A673 (cell line): ENCODE measurements around the gene GRB7. TPM values are rescaled to one million over a fixed set of nuclear protein-coding genes. Genes with fewer than 3 reads are reported as not detected.

Source experiments
- BruUV-seq: library from RNA; stranded (reverse); fragments of 400-500 nt; replicated peaks from 2 replicates; lab custom pipeline; 2021; lab: Mats Ljungman, UMichigan
- CTCF ChIA-PET: fragments of 300-600 bp; sonication (Branson Sonifier 250); formaldehyde crosslinking; loops from one replicate; lab custom pipeline; 2022; ENCODE audit warnings: antibody characterized with exemption; lab: Charles Lee
- POLR2A ChIA-PET: fragments of 300-600 bp; sonication (Branson Sonifier 250); formaldehyde crosslinking; loops from one replicate; lab custom pipeline; 2022; ENCODE audit warnings: antibody characterized with exemption; ENCODE audit not compliant: low non-redundant PET; lab: Charles Lee
- DNase-seq: peaks from one replicate; pipeline ENCODE4 v3.0.0-alpha.2; 2015; ENCODE audit warnings: low spot score
- H3K27ac ChIP-seq: fragments of 200-600 bp; sonication (generic); 2 replicates; pipeline ENCODE4 v1.5.1; 2016; ENCODE audit warnings: mixed run types, low read depth, mild to moderate bottlenecking, mixed read lengths, antibody characterized with exemption, low read length; ENCODE audit not compliant: poor library complexity, severe bottlenecking
- H3K27me3 ChIP-seq: fragments of 200-600 bp; sonication (generic); replicated peaks from 2 replicates; pipeline ENCODE4 v1.6.1; 2017; ENCODE audit warnings: mixed run types, low read depth, mild to moderate bottlenecking, mixed read lengths, antibody characterized with exemption, low read length; ENCODE audit not compliant: insufficient read depth, poor library complexity
- H3K36me3 ChIP-seq: fragments of 200-600 bp; sonication (generic); 2 replicates; pipeline ENCODE4 v1.6.1; 2016; ENCODE audit warnings: mixed run types, mild to moderate bottlenecking, mixed read lengths, antibody characterized with exemption, low read length; ENCODE audit not compliant: insufficient read depth, poor library complexity, severe bottlenecking
- H3K4me1 ChIP-seq: fragments of 200-600 bp; sonication (generic); 2 replicates; pipeline ENCODE4 v1.6.1; 2017; ENCODE audit warnings: mixed run types, mild to moderate bottlenecking, mixed read lengths, antibody characterized with exemption, low read length; ENCODE audit not compliant: insufficient read depth, poor library complexity, severe bottlenecking
- H3K4me3 ChIP-seq: fragments of 200-600 bp; sonication (generic); 2 replicates; pipeline ENCODE4 v1.5.1; 2016; ENCODE audit warnings: low read depth, mixed run types, mild to moderate bottlenecking, mixed read lengths, low read length; ENCODE audit not compliant: poor library complexity, severe bottlenecking
- H3K9me3 ChIP-seq: fragments of 200-600 bp; sonication (generic); 2 replicates; pipeline ENCODE4 v1.6.1; 2016; ENCODE audit warnings: mixed run types, low read depth, mild to moderate bottlenecking, mixed read lengths, antibody characterized with exemption, low read length; ENCODE audit not compliant: poor library complexity, severe bottlenecking
- CTCF ChIP-seq: fragments of 300-800, 200-600 bp; sonication (generic); conservative IDR thresholded peaks from 2 replicates; pipeline ENCODE4 v1.5.1; 2017; ENCODE audit warnings: low read depth, mild to moderate bottlenecking, antibody characterized with exemption, low read length, moderate library complexity, mixed read lengths
- EZH2 ChIP-seq: fragments of 200-600 bp; sonication (generic); IDR thresholded peaks from 2 replicates; pipeline ENCODE4 v1.6.1; 2017; ENCODE audit warnings: borderline replicate concordance, low read depth, mild to moderate bottlenecking, mixed read lengths, antibody characterized with exemption, low read length; ENCODE audit not compliant: poor library complexity, severe bottlenecking
- intact Hi-C: fragments of 100-400 bp; cut with micrococcal nuclease; formaldehyde crosslinking; loops from one replicate; pipeline ENCODE4 v1.10.0; 2022; ENCODE audit not compliant: unreplicated experiment
- total RNA-seq: library from RNA; stranded (reverse); gene quantifications from 2 replicates; pipeline ENCODE4 v1.2.3, GENCODE V29; 2021

GRB7 gene
- total RNA-seq, 1 experiment from 2014 or later: 0.62 TPM

- POLR2A ChIA-PET: no interaction called here
- BruUV-seq: no TSS peak
- no peak overlapping the region for H3K4me3 ChIP-seq
- H3K9me3 ChIP-seq: no peaks in the 10 kb centered on the region
- H3K27me3 ChIP-seq: no peaks in the 10 kb centered on the region
- TF ChIP-seq EZH2 (no peak), CTCF (no peak)
- DNase-seq: no peak
- CTCF ChIA-PET: no interaction called here
- H3K36me3 ChIP-seq: no peaks in the 10 kb centered on the region
- no peaks in the 10 kb centered on the region for H3K4me1 ChIP-seq
- H3K27ac ChIP-seq: no peak overlapping the region
- intact Hi-C loops: no loop called here
Measured at GRCh38 chr17:39781861-39782213, 44.1 kb downstream of the GRB7 start.

GRCh38 chr17:39782481-39782880 lies 44.7 kb downstream of the GRB7 start:
- Histone ChIP-seq H3K4me3 (no peak overlapping the region), H3K36me3 (no peaks in the 10 kb centered on the region), H3K9me3 (no peaks in the 10 kb centered on the region), H3K27me3 (no peaks in the 10 kb centered on the region), H3K4me1 (no peaks in the 10 kb centered on the region), H3K27ac (no peak overlapping the region)
- TF ChIP-seq CTCF (no peak), EZH2 (no peak)
- DNase-seq: peak; percentile 7
- ChIA-PET POLR2A (no interaction called here), CTCF (interaction anchor here (0.5 kb wide), 1 partner anchor 179 kb away, joined by 6 read pairs; no protein-coding TSS in a partner anchor)
- intact Hi-C loops: no loop called here
- BruUV-seq: no TSS peak

GRCh38 chr17:39782980-39783379 lies 45.2 kb downstream of the GRB7 start:
- no peak for DNase-seq
- Histone ChIP-seq H3K9me3 (no peaks in the 10 kb centered on the region), H3K4me3 (no peak overlapping the region), H3K36me3 (no peaks in the 10 kb centered on the region), H3K27me3 (no peaks in the 10 kb centered on the region), H3K4me1 (no peaks in the 10 kb centered on the region), H3K27ac (no peak overlapping the region)
- POLR2A ChIA-PET: no interaction called here
- intact Hi-C loops: no loop called here
- CTCF ChIA-PET: no interaction called here
- TF ChIP-seq EZH2 (no peak), CTCF (no peak)
- no TSS peak for BruUV-seq
